A673 (cell line): ENCODE data around the gene EWSR1. TPM values are rescaled to one million over a fixed set of nuclear protein-coding genes. Genes with fewer than 3 reads are reported as not detected.

Source experiments
- BruUV-seq: library from RNA; stranded (reverse); fragments of 400-500 nt; replicated peaks from 2 replicates; lab custom pipeline; 2021; lab: Mats Ljungman, UMichigan
- CTCF ChIA-PET: fragments of 300-600 bp; sonication (Branson Sonifier 250); formaldehyde crosslinking; loops from one replicate; lab custom pipeline; 2022; ENCODE audit warnings: antibody characterized with exemption; lab: Charles Lee
- POLR2A ChIA-PET: fragments of 300-600 bp; sonication (Branson Sonifier 250); formaldehyde crosslinking; loops from one replicate; lab custom pipeline; 2022; ENCODE audit warnings: antibody characterized with exemption; ENCODE audit not compliant: low non-redundant PET; lab: Charles Lee
- DNase-seq: peaks from one replicate; pipeline ENCODE4 v3.0.0-alpha.2; 2015; ENCODE audit warnings: low spot score
- H3K27ac ChIP-seq: fragments of 200-600 bp; sonication (generic); 2 replicates; pipeline ENCODE4 v1.5.1; 2016; ENCODE audit warnings: mixed run types, low read depth, mild to moderate bottlenecking, mixed read lengths, antibody characterized with exemption, low read length; ENCODE audit not compliant: poor library complexity, severe bottlenecking
- H3K27me3 ChIP-seq: fragments of 200-600 bp; sonication (generic); replicated peaks from 2 replicates; pipeline ENCODE4 v1.6.1; 2017; ENCODE audit warnings: mixed run types, low read depth, mild to moderate bottlenecking, mixed read lengths, antibody characterized with exemption, low read length; ENCODE audit not compliant: insufficient read depth, poor library complexity
- H3K36me3 ChIP-seq: fragments of 200-600 bp; sonication (generic); 2 replicates; pipeline ENCODE4 v1.6.1; 2016; ENCODE audit warnings: mixed run types, mild to moderate bottlenecking, mixed read lengths, antibody characterized with exemption, low read length; ENCODE audit not compliant: insufficient read depth, poor library complexity, severe bottlenecking
- H3K4me1 ChIP-seq: fragments of 200-600 bp; sonication (generic); 2 replicates; pipeline ENCODE4 v1.6.1; 2017; ENCODE audit warnings: mixed run types, mild to moderate bottlenecking, mixed read lengths, antibody characterized with exemption, low read length; ENCODE audit not compliant: insufficient read depth, poor library complexity, severe bottlenecking
- H3K4me3 ChIP-seq: fragments of 200-600 bp; sonication (generic); 2 replicates; pipeline ENCODE4 v1.5.1; 2016; ENCODE audit warnings: low read depth, mixed run types, mild to moderate bottlenecking, mixed read lengths, low read length; ENCODE audit not compliant: poor library complexity, severe bottlenecking
- H3K9me3 ChIP-seq: fragments of 200-600 bp; sonication (generic); 2 replicates; pipeline ENCODE4 v1.6.1; 2016; ENCODE audit warnings: mixed run types, low read depth, mild to moderate bottlenecking, mixed read lengths, antibody characterized with exemption, low read length; ENCODE audit not compliant: poor library complexity, severe bottlenecking
- EZH2 ChIP-seq: fragments of 200-600 bp; sonication (generic); IDR thresholded peaks from 2 replicates; pipeline ENCODE4 v1.6.1; 2017; ENCODE audit warnings: borderline replicate concordance, low read depth, mild to moderate bottlenecking, mixed read lengths, antibody characterized with exemption, low read length; ENCODE audit not compliant: poor library complexity, severe bottlenecking
- intact Hi-C: fragments of 100-400 bp; cut with micrococcal nuclease; formaldehyde crosslinking; loops from one replicate; pipeline ENCODE4 v1.10.0; 2022; ENCODE audit not compliant: unreplicated experiment
- total RNA-seq: library from RNA; stranded (reverse); gene quantifications from 2 replicates; pipeline ENCODE4 v1.2.3, GENCODE V29; 2021
- TF ChIP-seq, protein P1 (sequence below): fragments of 300-800, 200-600 bp; sonication (generic); conservative IDR thresholded peaks from 2 replicates; pipeline ENCODE4 v1.5.1; 2017; ENCODE audit warnings: low read depth, mild to moderate bottlenecking, antibody characterized with exemption, low read length, moderate library complexity, mixed read lengths

Gene EWSR1
- total RNA-seq, 1 experiment from 2014 or later = 358 TPM

DNA sequence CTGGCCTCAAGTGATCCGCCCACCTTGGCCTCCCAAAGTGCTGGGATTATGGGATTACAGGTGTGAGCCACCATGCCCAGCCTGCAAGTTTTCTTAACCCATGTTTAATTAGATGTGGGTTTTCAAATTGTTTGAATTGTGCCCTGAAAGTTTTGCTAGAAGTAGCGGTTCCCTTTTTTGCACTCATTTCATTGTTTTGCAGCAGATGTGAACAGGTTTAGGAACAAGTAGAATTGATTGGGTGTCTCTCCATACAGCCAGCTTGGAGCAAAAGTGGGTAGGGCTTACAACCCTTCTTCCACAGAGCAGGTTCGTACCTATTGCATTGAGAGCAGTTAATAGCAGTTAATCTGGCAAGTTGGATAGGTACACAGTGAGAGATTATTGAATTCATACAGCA, 16.1 kb downstream of the EWSR1 start:
- H3K9me3 ChIP-seq = no peaks in the 10 kb centered on the region
- peaks cover 96% of the 10 kb centered on the region for H3K36me3 ChIP-seq
- ChIA-PET CTCF (no interaction called here), POLR2A (no interaction called here)
- no peak overlapping the region for H3K27ac ChIP-seq
- no peak for TF ChIP-seq EZH2
- TF ChIP-seq, protein P1, sequence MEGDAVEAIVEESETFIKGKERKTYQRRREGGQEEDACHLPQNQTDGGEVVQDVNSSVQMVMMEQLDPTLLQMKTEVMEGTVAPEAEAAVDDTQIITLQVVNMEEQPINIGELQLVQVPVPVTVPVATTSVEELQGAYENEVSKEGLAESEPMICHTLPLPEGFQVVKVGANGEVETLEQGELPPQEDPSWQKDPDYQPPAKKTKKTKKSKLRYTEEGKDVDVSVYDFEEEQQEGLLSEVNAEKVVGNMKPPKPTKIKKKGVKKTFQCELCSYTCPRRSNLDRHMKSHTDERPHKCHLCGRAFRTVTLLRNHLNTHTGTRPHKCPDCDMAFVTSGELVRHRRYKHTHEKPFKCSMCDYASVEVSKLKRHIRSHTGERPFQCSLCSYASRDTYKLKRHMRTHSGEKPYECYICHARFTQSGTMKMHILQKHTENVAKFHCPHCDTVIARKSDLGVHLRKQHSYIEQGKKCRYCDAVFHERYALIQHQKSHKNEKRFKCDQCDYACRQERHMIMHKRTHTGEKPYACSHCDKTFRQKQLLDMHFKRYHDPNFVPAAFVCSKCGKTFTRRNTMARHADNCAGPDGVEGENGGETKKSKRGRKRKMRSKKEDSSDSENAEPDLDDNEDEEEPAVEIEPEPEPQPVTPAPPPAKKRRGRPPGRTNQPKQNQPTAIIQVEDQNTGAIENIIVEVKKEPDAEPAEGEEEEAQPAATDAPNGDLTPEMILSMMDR = no peak
- BruUV-seq = no TSS peak
- no peaks in the 10 kb centered on the region for H3K27me3 ChIP-seq
- intact Hi-C loops = no loop called here
- no peaks in the 10 kb centered on the region for H3K4me1 ChIP-seq
- DNase-seq = no peak
- no peak overlapping the region for H3K4me3 ChIP-seq

- intact Hi-C loops = no loop called here
- H3K9me3 ChIP-seq = no peaks in the 10 kb centered on the region
- CTCF ChIA-PET = no interaction called here
- no peaks in the 10 kb centered on the region for H3K4me1 ChIP-seq
- H3K36me3 ChIP-seq = peaks cover 99% of the 10 kb centered on the region
- TF ChIP-seq, protein P1 = no peak
- no peak for TF ChIP-seq EZH2
- no TSS peak for BruUV-seq
- H3K27me3 ChIP-seq = no peaks in the 10 kb centered on the region
- POLR2A ChIA-PET = no interaction called here
- no peak overlapping the region for H3K4me3 ChIP-seq
- no peak for DNase-seq
- no peak overlapping the region for H3K27ac ChIP-seq
Measured at GRCh38 chr22:29288837-29289236, 20.8 kb downstream of the EWSR1 start.

DNA sequence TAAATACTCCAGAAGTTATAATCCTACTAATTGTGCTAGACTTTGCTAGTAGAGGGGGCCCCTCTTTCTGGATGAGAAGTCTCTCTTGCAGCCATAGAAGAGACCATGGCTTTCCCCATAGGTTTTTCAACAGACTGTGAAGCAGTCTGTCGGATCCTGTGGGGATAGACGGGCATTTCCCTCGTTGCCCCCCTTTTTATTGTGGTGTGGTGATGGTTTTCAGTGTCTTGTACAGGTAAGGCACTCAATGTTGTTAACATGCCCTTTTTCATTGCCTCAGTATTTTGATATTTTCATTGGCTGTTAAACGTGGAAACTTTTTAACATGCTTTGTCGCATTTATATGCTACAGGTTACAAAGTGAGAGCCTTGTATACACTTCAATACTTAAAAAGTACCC, 22.0 kb downstream of the EWSR1 start:
- DNase-seq = no peak
- intact Hi-C loops = no loop called here
- no peaks in the 10 kb centered on the region for H3K9me3 ChIP-seq
- H3K27ac ChIP-seq = no peak overlapping the region
- TF ChIP-seq, protein P1 = no peak
- no peak for TF ChIP-seq EZH2
- peaks cover 93% of the 10 kb centered on the region for H3K36me3 ChIP-seq
- no TSS peak for BruUV-seq
- no peak overlapping the region for H3K4me3 ChIP-seq
- CTCF ChIA-PET = no interaction called here
- no peaks in the 10 kb centered on the region for H3K4me1 ChIP-seq
- POLR2A ChIA-PET = no interaction called here
- no peaks in the 10 kb centered on the region for H3K27me3 ChIP-seq
